GM19452 (cell line): ENCODE measurements around the gene FGF11.
A peak's percentile ranks its signal among the peaks of the same experiment; 100 is the strongest.

ENCODE experiments used
- ATAC-seq: cut with Tn5 transposase; IDR thresholded peaks from one replicate; pipeline ENCODE4 v1.9.1; 2021; ENCODE audit not compliant: unreplicated experiment

FGF11 gene

GRCh38 chr17:7439462-7440112 lies at the start of gene FGF11:
FGF11 (plus strand) TSS chr17:7439512; CDS start chr17:7439621, 109 bp downstream.
- no peak for ATAC-seq

- ATAC-seq: no peak
Measured at GRCh38 chr17:7389924-7390910, 49.1 kb upstream of the FGF11 start.

GRCh38 chr17:7391307-7391706 lies 48.0 kb upstream of the FGF11 start:
- no peak for ATAC-seq

GRCh38 chr17:7392696-7393612 lies 46.4 kb upstream of the FGF11 start:
- ATAC-seq: no peak

- peak; percentile 46 for ATAC-seq
Measured at GRCh38 chr17:7393613-7394451, 45.5 kb upstream of the FGF11 start.

GRCh38 chr17:7394452-7395191 lies 44.7 kb upstream of the FGF11 start, which contains the start of gene PLSCR3:
PLSCR3 (minus strand) TSS chr17:7394525; CDS start chr17:7394110, 415 bp downstream.
- ATAC-seq: peak; percentile 73

GRCh38 chr17:7396147-7396546 lies 43.2 kb upstream of the FGF11 start:
- ATAC-seq: no peak

GRCh38 chr17:7398612-7399011 lies 40.7 kb upstream of the FGF11 start:
- no peak for ATAC-seq

- ATAC-seq: no peak
Measured at GRCh38 chr17:7403043-7403726, 36.1 kb upstream of the FGF11 start.

GRCh38 chr17:7403727-7403976 lies 35.7 kb upstream of the FGF11 start:
- no peak for ATAC-seq

- peak; percentile 92 for ATAC-seq
Measured at GRCh38 chr17:7403977-7404736, 35.2 kb upstream of the FGF11 start, which contains the start of gene TMEM256. TMEM256 (minus strand) TSS chr17:7404097; CDS start chr17:7404084, 13 bp downstream.

GRCh38 chr17:7404737-7405349 lies 34.5 kb upstream of the FGF11 start:
- no peak for ATAC-seq

- no peak for ATAC-seq
Measured at GRCh38 chr17:7405350-7406234, 33.7 kb upstream of the FGF11 start.

GRCh38 chr17:7406235-7406825 lies 33.0 kb upstream of the FGF11 start:
- no peak for ATAC-seq

GRCh38 chr17:7407082-7407481 lies 32.2 kb upstream of the FGF11 start:
- no peak for ATAC-seq

GRCh38 chr17:7407485-7408251 lies 31.6 kb upstream of the FGF11 start, which contains the start of gene NLGN2:
NLGN2 (plus strand) TSS chr17:7407845; CDS start chr17:7408256, 411 bp downstream.
- no peak for ATAC-seq
